ENCODE data around the gene OXGR1.

GRCh38 chr13:97008643-97009042, 14.4 kb upstream of the OXGR1 start:
- no peak for TF ChIP-seq EZH2 (IDR thresholded peaks at IDR 0.05; ENCODE audit: borderline replicate concordance, low read depth, low read length, severe bottlenecking)
- no peak for TF ChIP-seq FOS (IDR thresholded peaks at IDR 0.05; ENCODE audit: borderline replicate concordance, insufficient read depth, low read length)
